Esophagus squamous epithelium (tissue), 5 donors: Measurements from ENCODE around the gene KANSL3. TPM values are rescaled to one million over a fixed set of nuclear protein-coding genes. Genes with fewer than 3 reads are reported as not detected.

ENCODE experiments used
- DNase-seq: peaks from one replicate; lab custom pipeline; 2025; lab: John Stamatoyannopoulos, UW
- H3K27ac ChIP-seq, 4 donors: fragments of 200-600 bp; sonication (generic); one replicate each; pipeline ENCODE4 v1.5.1; 2016 to 2019; ENCODE audit warnings: mild to moderate bottlenecking in 1 of 4
- H3K27me3 ChIP-seq, 4 donors: fragments of 200-600 bp; sonication (generic); 1 replicate in 3 of 4; 2 replicates in 1 of 4; pipeline versions ENCODE4 v1.5.1 to v1.6.0; 2017 to 2021; ENCODE audit warnings: antibody characterized with exemption in 1 of 4
- H3K36me3 ChIP-seq, 3 donors: fragments of 200-600 bp; sonication (generic); one replicate each; pipeline ENCODE4 v1.5.1; 2016 to 2019
- H3K4me1 ChIP-seq, 3 donors: fragments of 200-600 bp; sonication (generic); one replicate each; pipeline ENCODE4 v1.5.1; 2017 to 2019
- H3K4me3 ChIP-seq, 4 donors: fragments of 200-600 bp; sonication (generic); 1 replicate in 3 of 4; 2 replicates in 1 of 4; pipeline ENCODE4 v1.5.1; 2016 to 2019; ENCODE audit warnings: mild to moderate bottlenecking in 2 of 4, moderate library complexity in 1 of 4
- H3K9me3 ChIP-seq, 3 donors: fragments of 200-600 bp; sonication (generic); one replicate each; pipeline ENCODE4 v1.5.1; 2016 to 2019
- POLR2A ChIP-seq, 4 donors: fragments of 450-650 bp; IDR thresholded peaks; one replicate each; pipeline ENCODE4 v1.6.1; 2017; ENCODE audit warnings: antibody characterized with exemption in 4 of 4, mild to moderate bottlenecking in 4 of 4, moderate library complexity in 3 of 4
- WGBS, 2 donors: methylation state at CpG; one replicate each; pipeline ENCODE4 v1.1.5; 2018; 5-methylcytosine and 5-hydroxymethylcytosine counted together
- intact Hi-C: fragments of 100-400 bp; cut with DNase I; formaldehyde crosslinking; loops from one replicate; pipeline ENCODE4 v1.15.0; 2022
- total RNA-seq, 4 donors: library from RNA; depleted of rRNA; stranded (reverse); fragments of >200 nt; gene quantifications; one replicate each; pipeline ENCODE4 v1.1.0, GENCODE V29; 2016
- TF ChIP-seq, protein P1 (sequence below), 6 experiments: fragments of 450-650 bp in 4 of 6; fragments of 200-600 bp in 2 of 6; sonication (generic) in 2 of 6; IDR thresholded peaks; one replicate each; pipeline ENCODE4 v1.5.1; 2016 to 2019; ENCODE audit warnings: antibody characterized with exemption in 6 of 6, mild to moderate bottlenecking in 4 of 6, moderate library complexity in 4 of 6
- donor health status: DM: yes; HTN: yes; CAD: no.

KANSL3 gene
- total RNA-seq, 4 donors from 2014 or later: 16.0 to 45.2 (median 18.1) TPM

DNA sequence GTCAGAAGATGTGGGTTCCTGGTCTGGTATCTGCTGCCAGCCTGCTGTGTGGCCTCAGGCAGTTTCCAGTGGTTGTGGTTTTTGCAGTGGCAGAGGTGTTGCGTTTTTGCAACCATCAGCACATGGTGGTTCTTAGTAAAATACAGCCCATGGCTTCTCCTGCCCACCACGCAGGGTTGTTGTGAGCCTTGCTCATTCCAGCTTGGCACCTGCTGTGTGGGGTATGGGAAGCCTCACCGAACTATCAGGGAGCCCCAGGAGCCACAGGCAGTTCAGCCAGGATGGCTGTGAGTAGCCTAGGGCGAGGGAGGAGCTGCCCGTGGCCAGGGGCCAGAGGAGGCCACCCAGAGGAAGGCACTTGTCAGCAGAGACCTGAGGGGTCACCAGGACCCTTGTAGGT is 91.8 kb downstream of the KANSL3 start:
- H3K4me3 ChIP-seq: no peak overlapping the region
- no peaks in the 10 kb centered on the region for H3K9me3 ChIP-seq
- 75 to 93% methylated on average over 4 of the region's 5 CpGs for WGBS, 2 donors
- H3K4me1 ChIP-seq: peaks cover 0 to 63% (median 16%) of the 10 kb centered on the region in 3 donors
- H3K27me3 ChIP-seq: peaks cover 0 to 9% (median 0%) of the 10 kb centered on the region in 4 donors
- TF ChIP-seq POLR2A (IDR thresholded peaks at IDR 0.05): no peak
- TF ChIP-seq, protein P1, sequence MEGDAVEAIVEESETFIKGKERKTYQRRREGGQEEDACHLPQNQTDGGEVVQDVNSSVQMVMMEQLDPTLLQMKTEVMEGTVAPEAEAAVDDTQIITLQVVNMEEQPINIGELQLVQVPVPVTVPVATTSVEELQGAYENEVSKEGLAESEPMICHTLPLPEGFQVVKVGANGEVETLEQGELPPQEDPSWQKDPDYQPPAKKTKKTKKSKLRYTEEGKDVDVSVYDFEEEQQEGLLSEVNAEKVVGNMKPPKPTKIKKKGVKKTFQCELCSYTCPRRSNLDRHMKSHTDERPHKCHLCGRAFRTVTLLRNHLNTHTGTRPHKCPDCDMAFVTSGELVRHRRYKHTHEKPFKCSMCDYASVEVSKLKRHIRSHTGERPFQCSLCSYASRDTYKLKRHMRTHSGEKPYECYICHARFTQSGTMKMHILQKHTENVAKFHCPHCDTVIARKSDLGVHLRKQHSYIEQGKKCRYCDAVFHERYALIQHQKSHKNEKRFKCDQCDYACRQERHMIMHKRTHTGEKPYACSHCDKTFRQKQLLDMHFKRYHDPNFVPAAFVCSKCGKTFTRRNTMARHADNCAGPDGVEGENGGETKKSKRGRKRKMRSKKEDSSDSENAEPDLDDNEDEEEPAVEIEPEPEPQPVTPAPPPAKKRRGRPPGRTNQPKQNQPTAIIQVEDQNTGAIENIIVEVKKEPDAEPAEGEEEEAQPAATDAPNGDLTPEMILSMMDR (IDR thresholded peaks at IDR 0.05): no peak
- intact Hi-C loops: no loop called here
- H3K36me3 ChIP-seq: peaks cover 7 to 49% (median 21%) of the 10 kb centered on the region in 3 donors
- DNase-seq: no peak
- peak overlapping the region in 2 of 4 donors; percentile 2 to 14 for H3K27ac ChIP-seq

Other genes with a start within 250 kb of the KANSL3 start
- not detected for gene NEURL3, start 133.0 kb downstream of the KANSL3 start, total RNA-seq
- 10 to 100 TPM in 1 of 4 donors, 1 to 10 TPM in 3; 2.8 to 25.9 (median 5.7) TPM for gene ARID5A, start 101.6 kb downstream of the KANSL3 start, total RNA-seq
- under 1 TPM in 2 of 4 donors, not detected in 2; 0.13 to 0.19 TPM for gene FER1L5, start 4.5 kb upstream of the KANSL3 start, total RNA-seq
- 10 to 100 TPM in 2 of 4 donors, 1 to 10 TPM in 2; 7.4 to 12.6 (median 10.5) TPM for gene LMAN2L, start 101.8 kb upstream of the KANSL3 start, total RNA-seq
- 1 to 10 TPM; 3.4 to 8.5 (median 6.7) TPM for gene CNNM4, start 122.6 kb upstream of the KANSL3 start, total RNA-seq
- gene CNNM3, start 178.0 kb upstream of the KANSL3 start, total RNA-seq: 10 to 100 TPM in 1 of 4 donors, 1 to 10 TPM in 3; 3.7 to 10.2 (median 5.5) TPM
- gene ANKRD23, start 205.7 kb upstream of the KANSL3 start, total RNA-seq: 1 to 10 TPM in 3 of 4 donors, under 1 TPM in 1; 1.00 to 3.4 (median 2.1) TPM
- gene ANKRD39, start 219.7 kb upstream of the KANSL3 start, total RNA-seq: 10 to 100 TPM in 3 of 4 donors, 1 to 10 TPM in 1; 7.1 to 17.2 (median 14.0) TPM
- gene SEMA4C, start 231.8 kb upstream of the KANSL3 start, total RNA-seq: 10 to 100 TPM in 2 of 4 donors, 1 to 10 TPM in 2; 7.4 to 23.8 (median 12.8) TPM